HG03135 (cell line): Measurements from ENCODE around the gene MCCC1.
"Not testable (repeated sequence)": the region's sequence is repeated elsewhere in the genome, so short reads cannot be mapped to it uniquely, and the experiment has no call there.

Experiments used
- ATAC-seq: cut with Tn5 transposase; IDR thresholded peaks from one replicate; pipeline ENCODE4 v1.9.1; 2021; ENCODE audit warnings: mild to moderate bottlenecking, moderate library complexity; ENCODE audit not compliant: unreplicated experiment

The MCCC1 gene

DNA sequence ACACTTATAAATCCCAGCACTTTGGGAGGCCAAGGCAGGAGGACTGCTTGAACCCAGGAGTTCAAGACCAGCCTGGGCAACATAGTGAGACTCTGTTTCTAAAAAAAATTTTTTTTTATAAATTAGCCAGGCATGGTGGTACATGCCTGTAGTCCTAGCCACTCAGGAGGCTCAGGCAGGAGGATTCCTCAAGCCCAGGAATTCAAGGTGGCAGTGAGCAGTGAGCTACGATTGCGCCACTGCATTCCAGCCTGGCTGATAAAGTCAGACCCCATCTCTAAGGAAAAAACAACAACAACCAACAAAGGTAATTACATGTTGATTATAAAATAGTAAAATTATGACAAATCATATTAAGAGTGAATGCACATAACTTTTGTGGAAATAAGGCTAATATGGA lies 40.9 kb downstream of the MCCC1 start:
- ATAC-seq: no peak

DNA sequence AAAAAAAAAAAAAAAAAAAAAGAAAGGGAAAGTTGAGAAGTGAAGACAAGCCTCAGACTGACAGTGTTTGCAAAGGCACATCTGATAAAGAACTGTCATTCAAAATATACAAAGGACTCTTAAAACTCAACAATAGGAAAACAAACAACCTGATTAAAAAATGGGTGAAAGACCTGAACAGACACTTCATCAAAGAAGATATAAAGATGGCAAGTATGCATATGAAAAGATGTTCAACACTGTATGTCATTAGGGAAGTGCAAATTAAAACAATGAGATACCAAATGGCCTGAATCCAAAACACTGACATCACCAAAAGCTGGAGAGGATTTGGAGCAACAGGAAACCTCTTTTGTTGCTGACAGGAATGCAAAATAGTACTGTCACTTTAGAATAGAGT lies 48.6 kb downstream of the MCCC1 start:
- no peak for ATAC-seq

DNA sequence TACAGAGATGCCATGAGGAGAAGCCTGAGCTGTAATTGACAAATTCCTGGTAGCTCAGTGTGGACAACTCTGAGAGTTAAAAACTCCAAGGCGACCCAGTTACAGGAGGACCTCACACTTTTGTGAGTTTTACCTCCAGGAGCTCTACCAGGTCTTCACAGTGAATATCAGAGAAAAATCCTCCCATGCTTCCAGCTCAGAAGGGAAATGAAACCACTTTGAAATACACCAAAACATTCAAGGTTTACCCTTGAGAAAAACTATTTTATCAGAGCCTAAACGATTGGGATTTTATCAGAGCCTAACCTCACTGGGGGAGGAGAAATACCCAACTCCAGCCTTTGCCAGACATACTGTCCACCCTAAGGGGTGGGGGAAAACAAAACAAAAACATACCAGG lies 52.4 kb downstream of the MCCC1 start:
- no peak for ATAC-seq

DNA sequence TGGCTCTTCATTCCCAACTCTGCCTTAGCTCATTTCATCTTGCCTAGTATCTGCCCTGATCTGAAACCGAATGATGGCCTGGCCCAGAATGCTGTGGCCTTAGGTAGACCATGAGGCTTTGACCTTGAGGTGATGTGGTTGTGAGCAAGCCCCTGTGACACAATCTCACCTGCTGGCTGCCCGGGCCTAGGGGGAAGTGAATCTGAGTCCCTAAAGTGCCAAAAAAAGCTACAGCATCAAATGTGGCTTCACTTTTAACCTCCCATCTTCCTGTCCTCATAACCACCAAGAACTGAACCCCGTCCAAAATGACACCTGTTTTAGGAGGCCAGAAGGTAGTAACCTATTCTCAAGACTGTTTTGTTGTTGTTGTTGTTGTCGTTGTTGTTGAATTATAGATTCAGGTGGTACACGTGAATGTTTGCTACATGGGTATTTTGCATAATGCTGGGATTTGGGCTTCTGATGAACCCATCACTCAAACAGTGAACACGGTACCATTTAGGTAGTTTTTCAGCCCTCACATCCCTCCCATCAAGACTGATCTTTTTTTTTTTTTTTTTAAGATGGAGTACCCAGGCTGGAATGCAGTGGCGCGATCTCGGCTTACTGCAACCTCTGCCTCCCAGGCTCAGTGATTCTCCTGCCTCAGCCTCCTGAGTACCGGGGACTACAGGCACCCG lies 54.6 kb downstream of the MCCC1 start:
- peak; percentile 97 for ATAC-seq

DNA sequence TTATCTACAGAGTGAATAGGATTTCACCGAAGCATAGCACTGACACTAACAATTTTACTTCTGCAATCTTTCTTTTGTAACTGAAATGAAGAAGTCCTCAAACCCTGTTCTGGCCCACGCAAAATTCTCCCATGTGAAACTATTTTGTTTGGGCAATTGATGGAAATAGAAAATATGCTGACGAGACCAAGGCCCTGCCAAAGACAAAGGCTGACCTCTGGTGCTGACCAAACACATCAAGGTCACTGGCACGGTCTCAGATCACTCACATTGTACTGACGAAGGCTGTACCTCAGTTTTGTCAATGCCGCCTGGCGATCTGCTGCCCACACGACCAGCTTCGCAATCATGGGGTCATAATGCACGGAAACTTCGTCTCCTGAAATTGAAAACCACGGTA lies 60.5 kb downstream of the MCCC1 start:
- no peak for ATAC-seq

DNA sequence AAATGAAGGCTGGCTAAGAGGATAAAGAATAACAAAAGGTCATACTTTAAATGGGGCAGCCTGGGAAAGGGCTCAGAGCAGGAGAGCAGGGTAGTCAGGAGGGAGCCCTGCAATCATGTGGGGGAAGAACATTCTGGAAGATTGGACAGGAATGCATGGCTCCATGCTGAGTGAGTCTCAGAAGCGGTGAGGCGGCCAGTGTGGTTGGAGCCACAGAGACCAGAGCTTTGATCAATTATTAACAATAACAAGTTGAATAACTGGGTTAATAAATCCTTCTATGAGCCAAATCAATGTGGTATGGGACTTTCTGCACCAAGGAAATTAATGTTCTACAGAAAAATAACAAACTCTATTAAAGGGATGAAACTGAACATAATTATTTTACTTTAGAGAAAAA lies 61.1 kb downstream of the MCCC1 start:
- peak; percentile 70 for ATAC-seq

DNA sequence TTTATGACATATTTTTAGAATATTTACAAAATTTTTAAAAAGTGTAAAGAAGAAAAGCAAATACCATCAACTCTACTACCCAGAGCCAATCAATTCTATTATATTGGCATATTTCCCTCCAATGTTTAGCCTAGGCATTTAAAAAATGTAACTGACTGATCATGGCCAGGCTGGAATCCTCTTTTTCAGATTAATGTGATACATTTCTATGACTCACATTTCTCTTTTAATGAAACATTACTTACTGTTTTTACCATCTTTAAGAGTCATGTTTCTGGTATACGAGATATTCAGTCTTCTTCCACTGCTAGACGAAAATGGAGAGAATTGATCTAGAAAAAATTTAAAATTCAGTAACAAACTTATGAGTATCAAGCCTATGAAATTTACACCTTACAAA lies 65.5 kb downstream of the MCCC1 start:
- no peak for ATAC-seq

DNA sequence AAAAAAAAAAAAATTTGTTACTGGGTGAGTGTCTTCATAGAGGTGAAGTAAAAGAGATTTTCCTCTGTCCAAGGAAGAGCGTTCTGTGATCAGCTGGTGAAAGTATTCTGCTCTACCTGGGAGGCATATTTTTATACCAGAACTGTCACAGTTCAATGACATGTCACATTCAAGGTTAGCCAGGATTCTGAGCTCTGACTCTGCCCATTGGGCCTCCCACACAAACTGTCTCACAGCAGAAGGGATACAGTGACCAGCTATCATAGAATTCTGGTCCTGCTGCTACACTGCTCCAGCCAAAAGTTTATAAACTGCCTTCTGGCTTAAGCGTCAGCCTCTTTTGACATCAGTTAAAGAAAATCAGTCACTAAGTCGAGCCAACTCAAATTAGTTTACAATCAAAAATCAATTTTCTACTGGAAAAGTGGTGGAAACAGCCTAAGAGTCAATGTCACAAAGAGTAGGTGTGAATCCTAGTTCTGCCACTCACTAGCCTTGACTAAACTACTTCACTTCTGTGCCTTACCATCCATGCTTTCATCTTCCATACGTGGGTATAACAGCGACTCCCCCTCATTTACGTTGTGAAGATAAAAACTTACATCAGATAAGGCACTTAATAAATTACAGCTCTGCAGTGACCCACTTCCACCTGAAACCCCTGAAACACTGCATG lies 66.3 kb downstream of the MCCC1 start:
- no peak for ATAC-seq

DNA sequence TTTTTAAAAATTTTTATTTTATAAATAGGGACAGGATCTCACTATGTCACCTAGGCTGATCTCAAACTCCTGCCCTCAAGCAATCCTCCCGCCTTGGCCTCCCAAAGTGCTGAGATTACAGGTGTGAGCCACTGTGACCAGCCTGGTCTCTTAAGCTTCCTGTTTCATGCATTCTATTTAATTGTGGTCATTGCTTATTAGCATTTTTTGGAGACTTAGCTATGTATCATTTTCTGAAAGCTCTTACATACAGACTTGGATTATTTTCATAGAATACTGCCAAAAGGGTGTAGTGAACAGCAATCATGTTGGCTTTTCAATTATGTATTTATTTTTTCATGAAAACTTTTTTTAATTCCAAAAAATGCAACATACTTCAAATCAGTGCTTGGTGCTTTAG lies 67.5 kb downstream of the MCCC1 start:
- no peak for ATAC-seq

DNA sequence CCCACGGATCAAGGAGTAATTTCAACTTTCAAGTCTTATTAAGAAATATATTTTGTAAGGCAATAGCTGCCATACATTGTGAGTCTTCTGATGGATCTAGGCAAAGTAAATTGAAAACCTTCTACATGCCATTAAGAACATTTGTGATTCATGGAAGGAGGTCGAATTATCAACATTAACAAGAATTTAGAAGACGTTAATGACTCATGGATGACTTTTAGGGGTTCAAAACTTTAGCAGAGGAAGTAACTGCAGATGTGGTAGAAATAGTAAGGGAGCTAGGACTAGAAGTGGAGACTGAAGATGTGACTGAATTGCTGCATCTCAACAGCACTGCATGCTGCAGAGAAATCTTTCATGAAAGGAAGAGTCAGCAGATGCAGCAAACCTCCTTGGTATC lies 70.9 kb downstream of the MCCC1 start:
- ATAC-seq: no peak

DNA sequence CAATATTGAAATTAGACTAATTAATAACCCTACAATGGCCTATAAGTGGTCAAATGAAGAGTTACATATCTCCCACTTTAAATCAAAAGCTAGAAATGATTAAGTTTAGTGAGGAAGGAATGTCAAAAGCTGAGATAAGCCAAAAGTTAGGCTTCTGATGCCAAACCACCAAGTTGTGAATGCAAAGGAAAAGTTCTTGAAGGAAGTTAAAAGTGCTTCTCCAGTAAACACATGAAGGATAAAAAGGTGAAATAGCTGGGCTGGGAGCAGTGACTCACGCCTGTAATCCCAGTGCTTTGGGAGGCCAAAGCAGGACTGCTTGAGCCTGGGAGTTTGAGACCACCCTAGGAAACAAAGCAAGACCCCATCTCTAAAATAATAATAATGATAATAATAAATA lies 72.0 kb downstream of the MCCC1 start:
- no peak for ATAC-seq

DNA sequence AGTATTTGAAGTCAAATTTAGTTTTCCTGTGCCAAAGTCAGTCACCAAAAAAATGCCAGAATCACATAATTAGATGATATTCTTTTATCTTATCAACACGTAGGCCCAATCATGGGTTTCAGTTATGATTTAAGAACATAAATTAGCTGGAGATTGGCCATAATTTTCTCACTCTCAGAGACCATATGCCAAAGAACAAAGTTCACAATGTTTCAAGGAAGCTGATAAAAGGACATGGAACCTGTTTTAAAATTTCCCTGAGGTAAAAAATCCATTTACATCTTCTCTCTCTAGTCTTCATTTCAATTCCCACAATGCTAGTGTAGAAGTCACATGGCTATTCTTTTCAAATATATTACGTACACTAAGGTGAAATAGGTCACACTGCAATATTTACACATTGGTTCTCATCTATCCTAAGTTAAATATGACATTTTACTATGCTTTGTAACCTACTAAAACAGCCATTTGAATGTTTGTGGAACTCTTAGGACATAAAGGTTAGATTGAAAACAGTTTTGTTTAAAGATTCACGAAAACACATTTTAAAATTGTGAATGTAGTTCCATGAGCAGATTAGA lies 76.3 kb downstream of the MCCC1 start:
- ATAC-seq: no peak

DNA sequence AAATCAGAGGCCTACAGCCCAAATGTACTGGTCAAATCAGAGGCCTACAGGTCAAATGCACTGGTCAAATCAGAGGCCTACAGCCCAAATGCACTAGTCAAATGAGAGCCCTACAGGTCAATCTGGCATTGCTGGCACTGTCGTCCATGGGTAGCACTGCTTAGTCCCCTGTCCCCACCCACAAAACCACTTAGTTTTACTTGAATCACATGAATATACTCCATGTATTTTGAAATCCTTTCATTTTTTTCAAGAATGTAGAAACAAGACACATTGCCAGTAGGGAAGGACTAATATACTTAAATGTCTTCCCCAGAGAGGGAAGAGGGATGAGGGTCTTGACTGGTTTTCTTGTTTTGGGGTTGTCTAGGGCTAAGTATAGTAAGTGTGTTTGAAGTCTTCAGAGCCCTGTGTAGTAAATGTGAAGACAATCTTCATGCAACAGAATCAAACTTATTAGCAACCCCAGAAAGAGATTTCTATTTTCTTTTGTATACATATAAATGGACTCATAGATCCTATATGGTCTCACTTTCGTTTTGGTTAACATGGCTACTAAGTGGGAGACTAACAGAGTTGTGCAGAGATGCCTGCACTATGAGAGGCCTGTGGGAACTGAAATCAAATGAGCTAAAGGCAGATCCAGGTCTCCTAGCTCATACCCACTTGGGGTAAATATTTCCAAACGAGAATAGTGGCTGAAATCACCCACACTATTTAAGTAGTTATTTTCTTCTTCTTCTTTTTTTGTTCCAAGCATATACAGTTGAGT lies 80.7 kb downstream of the MCCC1 start:
- no peak for ATAC-seq

DNA sequence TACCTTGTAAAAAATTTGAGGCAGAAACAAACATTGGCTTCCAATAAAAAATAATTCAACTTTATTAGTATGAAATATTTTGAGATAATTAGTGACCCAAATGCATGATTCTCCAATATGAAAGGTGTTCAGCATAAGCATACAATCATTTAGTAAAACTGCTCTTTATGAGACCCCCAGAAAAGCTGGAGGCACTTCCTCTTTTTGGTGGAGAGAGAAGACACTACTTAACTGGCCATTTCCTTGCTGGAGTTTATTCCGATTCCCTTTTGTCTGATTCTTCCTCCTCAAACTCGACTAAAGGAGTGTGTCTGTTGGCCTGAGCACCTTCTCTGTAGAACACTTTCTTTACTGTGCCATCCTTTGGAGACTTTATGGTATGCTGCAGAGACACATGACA lies 84.1 kb downstream of the MCCC1 start:
- ATAC-seq: no peak

DNA sequence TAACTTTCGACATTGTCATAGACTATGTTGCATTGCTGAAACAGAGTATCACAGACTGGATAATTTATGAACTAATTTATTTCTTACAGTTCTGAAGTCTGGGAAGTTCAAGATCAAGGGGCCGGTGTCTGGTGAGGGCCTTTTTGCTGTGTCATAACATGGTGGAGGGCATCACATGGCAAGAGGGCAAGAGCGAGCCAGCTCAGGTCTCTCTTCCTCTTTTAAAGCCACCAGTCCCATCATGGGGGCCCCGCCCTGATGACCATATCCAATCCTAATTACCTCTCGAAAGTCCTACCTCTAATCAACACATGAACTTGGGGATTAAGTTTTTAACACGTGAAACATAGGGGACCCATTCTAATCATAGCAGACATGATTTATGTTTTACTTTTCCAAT lies 85.4 kb downstream of the MCCC1 start:
- no peak for ATAC-seq

DNA sequence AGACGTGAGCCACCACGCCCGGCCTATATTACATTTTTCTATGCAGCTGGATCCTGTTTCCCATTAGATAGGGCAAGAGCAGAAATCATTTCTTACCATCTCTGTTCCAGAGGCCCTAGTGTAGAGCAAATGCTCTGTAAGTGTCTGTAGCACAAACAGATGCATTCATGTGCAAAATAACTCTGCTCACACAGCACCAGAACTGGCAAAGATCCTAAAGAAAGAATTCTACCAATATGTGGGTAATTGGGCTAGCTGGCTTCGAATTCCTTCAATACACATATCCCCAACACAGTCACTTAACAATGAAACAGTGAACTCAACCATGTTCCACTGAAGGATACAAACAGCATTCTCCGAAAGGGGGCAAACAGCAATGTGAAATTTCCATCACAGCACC lies 86.2 kb downstream of the MCCC1 start:
- ATAC-seq: no peak

DNA sequence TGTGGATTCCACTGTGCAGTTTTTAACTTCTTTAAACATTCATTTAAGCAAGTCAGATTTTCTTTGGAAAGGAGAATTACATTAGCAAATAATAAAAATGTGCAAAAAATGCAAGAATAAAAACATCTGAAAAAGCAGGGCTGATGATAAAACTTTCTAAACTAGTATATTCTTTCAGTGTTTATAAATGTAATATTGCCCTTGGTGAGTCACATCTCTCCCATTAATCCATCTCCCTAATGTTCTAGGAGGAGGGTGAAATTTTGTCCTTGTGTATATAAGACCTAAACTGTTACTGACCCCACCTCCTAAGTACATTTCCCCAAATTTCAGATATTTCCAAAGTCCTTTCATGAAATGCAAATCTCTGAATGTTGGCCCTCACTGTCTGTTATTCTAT lies 90.5 kb downstream of the MCCC1 start:
- no peak for ATAC-seq

DNA sequence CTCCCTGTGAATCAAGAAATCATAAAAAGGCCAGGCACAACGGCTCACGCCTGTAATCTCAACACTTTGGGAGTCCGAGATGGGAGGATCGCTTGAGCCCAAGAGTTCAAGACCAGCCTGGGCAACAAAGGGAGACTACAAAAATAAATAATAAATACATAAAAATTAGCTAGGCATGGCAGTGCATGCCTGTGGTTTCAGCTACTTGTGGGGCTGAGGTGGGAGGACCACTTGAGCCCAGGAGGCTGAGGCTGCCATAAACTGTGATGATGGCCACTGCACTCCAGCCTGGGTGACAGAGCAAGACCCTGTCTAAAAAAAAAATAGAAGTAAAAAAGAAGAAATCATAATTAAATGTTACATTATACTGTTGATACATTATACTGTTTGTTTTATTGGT lies 91.0 kb downstream of the MCCC1 start:
- ATAC-seq: no peak

DNA sequence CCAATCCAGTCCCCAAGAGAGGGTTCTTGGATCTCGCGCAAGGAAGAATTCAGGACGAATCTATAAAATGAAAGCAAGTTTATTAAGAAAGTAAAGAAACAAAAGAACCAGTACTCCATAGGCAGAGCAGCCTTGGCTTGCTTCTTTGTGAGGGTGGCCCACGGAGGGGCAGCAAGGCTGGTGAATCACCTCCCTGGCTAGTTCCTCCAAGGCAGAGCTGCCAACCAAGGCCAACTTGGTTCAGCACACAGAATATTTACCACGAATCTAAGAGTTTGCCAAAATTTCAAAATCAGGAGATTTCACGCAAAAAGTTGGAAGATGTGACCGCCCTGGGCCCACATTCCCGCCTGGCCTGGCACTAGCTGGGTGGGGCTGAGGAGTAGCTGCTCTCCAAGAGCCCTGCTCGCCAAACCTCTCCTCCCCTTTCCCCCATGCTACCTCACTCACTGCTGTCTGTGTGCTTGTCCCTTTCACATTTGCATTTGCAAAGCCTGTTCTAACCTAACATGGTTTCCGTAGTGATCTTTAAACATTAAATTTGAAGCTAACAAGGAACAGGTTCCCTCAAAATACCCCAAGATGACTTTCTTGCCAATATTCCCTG lies 92.8 kb downstream of the MCCC1 start:
- no peak for ATAC-seq

DNA sequence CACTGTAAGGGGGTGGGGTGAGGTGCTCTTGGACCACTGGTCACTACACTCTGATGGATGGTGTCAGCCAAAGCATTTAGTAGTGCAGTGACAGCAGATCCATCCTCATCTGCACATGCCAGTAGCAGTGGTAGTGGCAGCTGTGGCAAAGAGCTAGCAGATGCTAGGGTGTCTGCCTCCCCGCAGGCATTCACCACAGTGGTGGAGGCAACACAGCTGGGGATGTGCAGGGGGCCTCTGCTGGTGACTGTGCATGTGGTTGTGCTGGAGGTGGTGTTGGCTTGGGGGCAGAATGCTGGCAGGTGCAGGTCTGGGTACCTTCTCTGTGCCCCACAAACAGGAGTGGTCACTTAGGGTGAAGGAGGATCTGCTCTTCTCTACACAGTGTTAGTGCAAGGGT lies 99.5 kb downstream of the MCCC1 start:
- ATAC-seq: no peak

DNA sequence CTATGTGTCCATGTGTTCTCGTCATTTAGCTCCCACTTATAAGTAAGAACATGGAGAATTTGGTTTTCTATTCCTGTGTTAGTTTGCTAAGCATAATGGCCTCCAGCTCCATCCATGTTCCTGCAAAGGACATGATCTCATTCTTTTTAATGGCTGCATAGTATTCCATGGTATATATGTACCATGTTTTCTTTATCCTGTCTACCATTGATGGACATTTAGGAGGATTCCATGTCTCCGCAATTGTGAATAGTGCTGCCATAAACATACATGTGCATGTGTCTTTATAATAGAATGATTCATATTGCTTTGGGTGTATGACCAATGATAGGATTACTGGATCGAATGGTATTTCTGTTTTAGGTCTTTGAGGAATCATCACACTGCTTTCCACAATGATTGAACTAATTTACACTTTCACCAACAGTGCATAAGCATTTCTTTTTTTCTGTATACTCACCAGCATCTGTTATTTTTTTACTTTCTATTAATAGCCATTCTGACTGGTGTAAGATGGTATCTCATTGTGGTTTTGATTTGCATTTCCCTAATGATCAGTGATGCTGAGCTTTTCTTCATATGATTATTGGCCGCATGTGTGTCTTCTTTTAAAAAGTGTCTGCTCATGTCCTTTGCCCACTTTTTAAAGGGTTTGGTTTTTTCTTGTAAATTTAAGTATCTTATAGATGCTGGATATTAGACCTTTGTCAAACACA lies 105.7 kb downstream of the MCCC1 start:
- ATAC-seq: not testable (repeated sequence)
